ENCODE results near the gene ZBED4. TPM values are rescaled to one million over a fixed set of nuclear protein-coding genes. Genes with fewer than 3 reads are reported as not detected.

ZBED4 gene
- polyA plus RNA-seq, 1 experiment: 6.3 TPM

- H3K4me3 ChIP-seq (ENCODE audit: low read depth, low read length): no peak overlapping the region
- TF ChIP-seq, protein P1, sequence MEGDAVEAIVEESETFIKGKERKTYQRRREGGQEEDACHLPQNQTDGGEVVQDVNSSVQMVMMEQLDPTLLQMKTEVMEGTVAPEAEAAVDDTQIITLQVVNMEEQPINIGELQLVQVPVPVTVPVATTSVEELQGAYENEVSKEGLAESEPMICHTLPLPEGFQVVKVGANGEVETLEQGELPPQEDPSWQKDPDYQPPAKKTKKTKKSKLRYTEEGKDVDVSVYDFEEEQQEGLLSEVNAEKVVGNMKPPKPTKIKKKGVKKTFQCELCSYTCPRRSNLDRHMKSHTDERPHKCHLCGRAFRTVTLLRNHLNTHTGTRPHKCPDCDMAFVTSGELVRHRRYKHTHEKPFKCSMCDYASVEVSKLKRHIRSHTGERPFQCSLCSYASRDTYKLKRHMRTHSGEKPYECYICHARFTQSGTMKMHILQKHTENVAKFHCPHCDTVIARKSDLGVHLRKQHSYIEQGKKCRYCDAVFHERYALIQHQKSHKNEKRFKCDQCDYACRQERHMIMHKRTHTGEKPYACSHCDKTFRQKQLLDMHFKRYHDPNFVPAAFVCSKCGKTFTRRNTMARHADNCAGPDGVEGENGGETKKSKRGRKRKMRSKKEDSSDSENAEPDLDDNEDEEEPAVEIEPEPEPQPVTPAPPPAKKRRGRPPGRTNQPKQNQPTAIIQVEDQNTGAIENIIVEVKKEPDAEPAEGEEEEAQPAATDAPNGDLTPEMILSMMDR (IDR thresholded peaks at IDR 0.05; ENCODE audit: low read depth, low read length): no peak
- POLR2A ChIA-PET: no interaction called here
- no peak for DNase-seq (ENCODE audit: low read depth, low spot score)
- CTCF ChIA-PET: no interaction called here
- H3K9me3 ChIP-seq (ENCODE audit: control insufficient read depth, insufficient read depth, low read length): peaks cover 11% of the 10 kb centered on the region
- H3K27me3 ChIP-seq (ENCODE audit: control insufficient read depth, insufficient read depth, low read length): no peaks in the 10 kb centered on the region
- H3K27ac ChIP-seq (ENCODE audit: low read depth, low read length): no peak overlapping the region
Measured at GRCh38 chr22:49824185-49824925, 29.3 kb upstream of the ZBED4 start.

DNA sequence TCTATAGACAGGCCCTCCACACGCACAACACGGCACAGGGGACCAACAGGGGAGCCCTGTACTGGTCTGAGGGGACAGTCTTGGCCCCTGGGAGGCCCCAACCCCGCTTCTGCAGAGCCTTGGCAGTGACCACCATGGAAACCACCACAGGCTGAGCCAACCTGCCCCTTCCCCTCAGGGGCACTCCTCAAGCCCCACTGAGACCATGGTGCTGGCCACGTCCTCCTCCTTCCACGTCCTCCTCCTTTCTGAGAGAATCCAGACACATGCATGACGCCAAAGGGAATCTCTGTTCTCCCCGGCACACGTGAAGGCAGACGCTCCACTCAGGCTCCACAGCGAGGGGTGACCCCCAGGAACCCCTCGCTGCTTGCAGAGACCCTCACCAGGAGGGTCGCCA lies 28.7 kb upstream of the ZBED4 start:
- peaks cover 16% of the 10 kb centered on the region for H3K9me3 ChIP-seq (ENCODE audit: control insufficient read depth, insufficient read depth, low read length)
- ChIA-PET POLR2A (no interaction called here), CTCF (no interaction called here)
- no peak for DNase-seq (ENCODE audit: low read depth, low spot score)
- no peak overlapping the region for H3K4me3 ChIP-seq (ENCODE audit: low read depth, low read length)
- H3K27me3 ChIP-seq (ENCODE audit: control insufficient read depth, insufficient read depth, low read length): no peaks in the 10 kb centered on the region
- TF ChIP-seq, protein P1 (IDR thresholded peaks at IDR 0.05; ENCODE audit: low read depth, low read length): no peak
- H3K27ac ChIP-seq (ENCODE audit: low read depth, low read length): peak overlapping the region; percentile 31

DNA sequence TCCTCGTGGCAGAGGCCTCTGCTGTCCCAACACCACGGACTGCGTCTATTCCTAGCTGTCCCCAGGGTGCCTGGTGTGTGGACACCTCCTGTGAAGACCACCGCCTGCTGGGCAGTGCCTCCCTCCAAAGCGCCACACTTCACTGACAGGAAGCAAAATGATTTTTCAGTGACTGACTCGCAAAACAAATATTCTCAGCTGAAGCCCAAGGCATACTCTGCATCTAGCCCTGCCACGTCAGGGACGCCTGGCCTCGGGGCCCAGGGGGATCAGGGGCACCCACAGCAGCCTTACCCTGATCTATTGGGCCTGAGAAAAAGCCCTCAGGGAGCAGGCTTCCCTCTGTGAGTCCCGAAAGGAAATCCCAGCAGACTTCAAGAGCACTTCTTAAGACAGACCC lies 28.2 kb upstream of the ZBED4 start:
- no peaks in the 10 kb centered on the region for H3K27me3 ChIP-seq (ENCODE audit: control insufficient read depth, insufficient read depth, low read length)
- DNase-seq (ENCODE audit: low read depth, low spot score): no peak
- TF ChIP-seq, protein P1 (IDR thresholded peaks at IDR 0.05; ENCODE audit: low read depth, low read length): no peak
- peaks cover 19% of the 10 kb centered on the region for H3K9me3 ChIP-seq (ENCODE audit: control insufficient read depth, insufficient read depth, low read length)
- peak overlapping the region; percentile 80 for H3K4me3 ChIP-seq (ENCODE audit: low read depth, low read length)
- CTCF ChIA-PET: no interaction called here
- H3K27ac ChIP-seq (ENCODE audit: low read depth, low read length): peak overlapping the region; percentile 73
- POLR2A ChIA-PET: interaction anchor here (0.8 kb wide), 1 partner anchor 44 kb away, joined by 3 read pairs; no protein-coding TSS in a partner anchor

DNA sequence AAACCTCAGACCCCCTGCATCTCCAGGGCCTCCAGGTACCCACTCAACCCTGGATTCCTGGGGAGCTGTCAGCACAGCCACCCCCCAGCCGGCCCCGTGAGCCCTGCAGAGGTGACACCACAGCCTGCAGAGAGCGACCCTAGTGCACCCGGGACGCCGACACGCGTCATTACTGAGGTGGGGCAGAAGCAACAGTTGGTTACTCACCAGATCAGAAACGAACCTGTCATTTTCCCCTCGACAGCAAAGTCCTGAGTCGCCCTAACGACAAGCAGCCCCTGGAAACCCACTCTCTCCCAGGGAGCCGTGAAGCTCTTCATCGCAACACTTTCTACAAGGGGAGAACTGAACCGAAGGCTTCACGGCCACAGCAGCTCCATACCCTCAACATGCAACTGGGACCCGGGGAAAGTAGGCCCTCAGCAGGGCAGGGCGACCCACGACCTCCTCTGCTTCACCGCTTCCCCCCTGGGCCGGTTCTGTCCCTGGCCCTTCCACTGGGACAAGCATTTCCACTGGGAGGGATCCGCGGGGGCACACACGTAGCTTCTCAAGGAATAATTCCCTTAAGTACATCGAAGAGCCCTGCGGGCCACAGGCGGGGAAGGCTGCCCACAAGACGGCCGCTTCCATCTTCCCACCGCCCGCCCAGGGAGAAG lies 27.6 kb upstream of the ZBED4 start:
- ChIA-PET POLR2A (interaction anchor here (0.8 kb wide), 1 partner anchor 44 kb away, joined by 3 read pairs; no protein-coding TSS in a partner anchor), CTCF (no interaction called here)
- H3K9me3 ChIP-seq (ENCODE audit: control insufficient read depth, insufficient read depth, low read length): peaks cover 22% of the 10 kb centered on the region
- TF ChIP-seq, protein P1 (IDR thresholded peaks at IDR 0.05; ENCODE audit: low read depth, low read length): no peak
- peak overlapping the region; percentile 80 for H3K4me3 ChIP-seq (ENCODE audit: low read depth, low read length)
- peak overlapping the region; percentile 73 for H3K27ac ChIP-seq (ENCODE audit: low read depth, low read length)
- no peak for DNase-seq (ENCODE audit: low read depth, low spot score)
- peaks cover 2% of the 10 kb centered on the region for H3K27me3 ChIP-seq (ENCODE audit: control insufficient read depth, insufficient read depth, low read length)

DNA sequence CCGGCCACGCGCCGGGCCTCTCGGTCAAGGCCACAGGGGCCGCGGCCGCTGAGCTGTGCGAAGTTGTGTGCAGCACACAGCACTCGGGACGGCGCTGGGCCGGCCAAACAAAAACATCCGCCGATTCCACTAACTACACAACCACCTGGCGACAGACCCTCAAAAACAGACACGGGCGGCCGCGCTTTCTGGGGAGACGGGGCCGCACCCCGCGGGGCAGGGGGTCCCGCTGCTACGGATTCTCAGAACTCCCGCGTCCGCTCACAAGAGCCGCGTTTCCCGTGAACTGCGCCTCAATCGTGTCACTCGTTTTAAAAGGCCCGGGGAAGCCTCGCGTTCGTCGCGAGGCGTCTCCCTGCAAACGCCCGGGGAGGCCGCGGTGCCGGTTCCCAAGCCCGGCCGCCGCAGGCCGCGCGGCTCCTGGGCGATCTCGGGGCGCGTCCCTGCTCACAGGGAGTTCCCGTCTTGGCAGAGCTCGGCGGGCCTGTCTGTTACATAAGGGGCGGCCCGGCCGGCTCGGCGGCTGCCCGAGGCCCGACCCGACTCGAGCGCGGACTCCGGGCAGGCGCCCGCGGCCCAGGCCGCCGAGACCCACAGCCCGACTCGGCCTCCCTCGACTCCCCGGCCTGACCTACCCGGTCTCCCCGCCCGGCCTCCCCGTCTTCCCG lies 26.9 kb upstream of the ZBED4 start:
- H3K27ac ChIP-seq (ENCODE audit: low read depth, low read length): peak overlapping the region; percentile 73
- H3K9me3 ChIP-seq (ENCODE audit: control insufficient read depth, insufficient read depth, low read length): peaks cover 29% of the 10 kb centered on the region
- TF ChIP-seq, protein P1 (IDR thresholded peaks at IDR 0.05; ENCODE audit: low read depth, low read length): no peak
- DNase-seq (ENCODE audit: low read depth, low spot score): no peak
- ChIA-PET POLR2A (no interaction called here), CTCF (no interaction called here)
- H3K4me3 ChIP-seq (ENCODE audit: low read depth, low read length): peak overlapping the region; percentile 80
- H3K27me3 ChIP-seq (ENCODE audit: control insufficient read depth, insufficient read depth, low read length): peaks cover 2% of the 10 kb centered on the region

All from AG04450 (cell line).